HTR-8/SVneo (cell line): ENCODE results near the gene AOAH.

Experiments
- DNase-seq: peaks from one replicate; pipeline ENCODE4 v3.0.0; 2011; ENCODE audit warnings: low spot score, mixed read lengths; ENCODE audit not compliant: insufficient read length
- FAIRE-seq: peaks from 2 replicates; lab custom pipeline; 2011; peaks lifted over from hg19 to GRCh38; lab: Jason Lieb, UNC

The AOAH gene

DNA sequence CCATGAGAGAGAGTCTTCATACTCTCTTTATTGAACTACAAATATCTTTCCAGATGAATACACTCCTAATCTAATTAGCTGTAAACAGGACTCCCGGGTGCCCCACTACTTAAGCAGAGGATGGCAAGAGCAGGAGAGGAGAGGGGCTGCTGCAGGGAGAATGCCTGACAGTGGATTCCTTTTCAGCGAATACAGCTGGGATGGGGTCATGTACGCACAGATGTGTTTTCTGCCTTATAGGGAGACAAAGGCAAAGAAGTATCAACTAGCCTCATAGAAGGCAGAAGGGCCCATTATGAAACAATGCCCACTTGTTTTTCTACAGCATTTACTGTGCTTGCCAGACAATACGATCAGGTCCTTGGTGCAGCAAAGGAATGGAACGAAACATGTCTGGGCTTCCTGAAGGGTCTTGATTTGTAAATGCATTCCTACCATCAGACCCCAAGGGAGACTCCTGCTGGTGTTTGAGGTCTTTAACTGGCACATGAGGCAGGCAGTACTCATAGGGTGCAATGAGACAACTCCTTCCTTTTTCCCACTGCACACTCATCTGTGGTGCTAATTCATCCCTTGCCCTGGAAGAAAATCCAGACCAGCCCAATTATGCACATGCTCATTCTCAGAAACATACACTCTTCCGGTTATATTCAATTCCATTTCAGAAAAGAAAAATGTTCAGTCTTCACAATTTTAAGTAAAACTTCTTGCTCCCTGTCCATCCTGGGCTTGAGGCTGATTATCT lies 117.1 kb downstream of the AOAH start:
- no peak for DNase-seq
- FAIRE-seq = no peak

DNA sequence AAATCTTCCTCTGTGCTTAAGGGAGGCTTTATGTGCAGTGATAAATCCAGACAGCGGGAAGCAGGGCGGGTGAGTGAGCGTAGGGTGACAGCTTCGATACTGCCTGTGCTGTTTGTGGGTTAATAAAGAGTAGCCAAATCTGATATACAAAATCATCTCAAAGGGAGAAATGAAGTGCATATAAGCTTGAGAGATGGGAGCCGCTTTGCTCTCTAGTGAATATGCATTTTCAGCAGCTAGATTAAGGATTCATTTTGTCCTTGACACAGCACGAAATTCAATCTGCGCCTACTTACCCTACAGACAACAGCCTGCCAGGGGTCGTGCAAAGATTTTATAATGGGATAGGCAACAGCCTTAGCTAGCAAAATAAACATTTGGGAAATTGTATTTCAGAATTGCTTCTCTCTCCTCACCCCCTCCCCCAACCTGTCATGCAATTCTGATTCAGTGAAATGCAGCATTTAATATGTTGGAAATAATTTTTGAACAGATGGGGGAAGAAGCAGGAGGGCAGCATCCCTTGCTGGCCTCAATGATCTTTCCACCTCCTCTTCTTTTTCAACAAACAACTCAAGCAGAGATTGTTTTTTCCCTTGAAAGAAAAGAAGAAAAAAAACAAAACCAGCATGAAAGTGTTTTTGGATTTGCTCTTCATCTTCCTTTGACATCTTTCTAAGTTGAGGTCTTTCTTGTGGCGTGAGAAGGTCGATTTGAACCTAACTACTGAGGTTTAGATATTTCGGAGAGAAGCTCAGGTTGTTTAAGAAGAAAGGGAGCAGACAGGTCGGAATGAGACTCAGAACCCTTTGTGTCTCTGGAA lies 117.9 kb downstream of the AOAH start:
- FAIRE-seq = no peak
- DNase-seq = no peak

DNA sequence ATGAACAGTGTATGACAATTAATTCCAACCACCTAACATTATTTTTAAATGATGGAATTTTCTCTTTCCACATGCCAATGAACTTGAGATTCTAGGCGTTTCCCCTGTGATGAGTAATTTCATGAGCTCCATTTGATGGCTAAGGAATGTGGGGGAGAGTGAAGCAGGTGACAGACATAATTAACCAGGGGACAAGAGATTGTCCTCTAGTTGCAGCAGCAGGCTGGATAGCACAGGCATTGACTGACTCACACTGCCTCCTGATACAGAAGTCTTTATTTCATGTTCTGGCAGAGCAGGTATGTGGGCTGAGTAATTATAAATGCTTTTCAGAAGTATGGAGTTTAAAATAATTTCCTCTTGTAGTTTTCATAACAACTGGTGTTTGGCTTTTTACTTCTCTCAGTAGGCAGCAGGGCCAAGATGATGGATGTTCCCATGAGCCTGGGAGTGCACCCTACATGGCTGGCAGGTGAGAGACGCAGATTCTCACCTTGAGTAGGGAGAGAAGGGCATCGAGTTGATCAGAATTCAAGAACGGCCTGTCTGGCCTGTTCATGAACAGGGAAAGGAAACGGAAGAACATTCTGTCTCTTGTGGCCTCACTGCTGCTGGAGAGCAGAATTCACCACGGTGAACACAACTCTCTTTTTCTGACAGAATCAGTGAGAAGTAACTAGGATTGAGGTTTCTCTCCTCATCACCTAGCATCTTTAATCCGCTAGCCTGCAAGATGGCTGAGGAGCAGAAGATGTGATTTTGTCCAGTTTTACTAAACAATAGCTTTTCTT lies 118.8 kb downstream of the AOAH start:
- DNase-seq (no peak), FAIRE-seq (no peak)

DNA sequence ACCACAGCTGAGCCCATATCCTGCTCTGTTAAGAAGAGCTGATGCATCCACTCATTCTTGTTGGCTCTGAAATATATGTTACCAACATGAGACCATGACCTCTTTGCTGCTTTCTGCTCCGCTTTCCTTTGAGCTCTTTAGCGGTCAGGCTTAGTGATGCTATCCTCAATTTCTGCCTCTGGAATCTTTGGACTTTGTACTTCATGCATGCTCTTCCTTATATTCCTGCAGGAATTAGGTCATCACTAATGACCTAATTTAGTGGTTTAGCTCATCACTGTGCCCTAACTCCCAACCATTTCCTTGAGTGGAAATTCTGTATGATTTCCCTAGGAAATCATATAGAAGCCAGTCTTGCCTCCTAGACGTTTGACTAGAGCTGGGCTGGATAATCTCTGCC lies 119.5 kb downstream of the AOAH start:
- FAIRE-seq = no peak

DNA sequence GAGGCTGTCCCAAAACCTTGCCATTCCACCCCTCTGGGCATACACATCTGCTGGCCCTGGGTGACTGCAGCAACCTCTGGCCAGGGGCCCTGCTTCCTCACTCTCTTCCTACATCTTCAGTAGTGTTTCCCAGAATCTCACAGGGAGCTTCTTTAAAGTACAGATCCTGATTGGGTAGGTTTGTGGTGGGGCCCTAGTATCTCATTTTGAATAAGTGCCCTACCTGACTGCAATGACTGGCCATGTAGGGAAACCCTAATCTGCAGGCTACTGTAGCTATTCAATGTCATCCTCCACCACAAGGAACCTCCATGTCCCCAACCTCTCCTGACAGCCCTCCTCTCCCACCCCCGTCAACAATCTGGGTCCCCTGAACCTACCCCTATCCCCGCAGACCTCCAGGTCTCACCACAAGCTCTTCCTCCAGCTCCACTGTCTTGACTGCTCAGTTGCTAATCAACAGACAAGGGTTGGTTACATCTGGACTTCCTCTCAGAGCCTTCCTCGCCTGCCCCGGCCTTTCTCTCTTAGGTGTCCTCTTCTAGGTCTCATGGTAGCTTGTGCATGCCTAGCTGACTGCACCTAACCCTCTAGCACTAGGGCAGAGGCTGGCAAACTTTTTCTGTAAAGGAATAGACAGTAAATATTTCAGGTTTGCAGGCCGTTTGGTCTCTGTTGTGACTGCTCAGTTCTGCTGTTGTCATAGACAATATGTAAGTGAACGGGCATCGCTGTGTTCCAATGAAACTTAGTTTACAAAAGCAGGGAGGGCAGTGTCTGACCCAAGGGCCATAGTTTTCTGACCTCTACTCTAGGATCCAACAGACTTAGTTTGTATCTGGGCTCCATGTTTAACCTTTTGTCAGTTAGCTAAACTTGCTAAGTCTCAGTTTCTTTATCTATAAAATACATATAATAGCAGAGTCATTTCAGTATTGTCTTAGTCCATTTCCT lies 121.1 kb downstream of the AOAH start:
- no peak for DNase-seq
- FAIRE-seq = no peak

More for the DNA sequence above, 119.5 kb downstream of the AOAH start:
- no peak for DNase-seq

DNA sequence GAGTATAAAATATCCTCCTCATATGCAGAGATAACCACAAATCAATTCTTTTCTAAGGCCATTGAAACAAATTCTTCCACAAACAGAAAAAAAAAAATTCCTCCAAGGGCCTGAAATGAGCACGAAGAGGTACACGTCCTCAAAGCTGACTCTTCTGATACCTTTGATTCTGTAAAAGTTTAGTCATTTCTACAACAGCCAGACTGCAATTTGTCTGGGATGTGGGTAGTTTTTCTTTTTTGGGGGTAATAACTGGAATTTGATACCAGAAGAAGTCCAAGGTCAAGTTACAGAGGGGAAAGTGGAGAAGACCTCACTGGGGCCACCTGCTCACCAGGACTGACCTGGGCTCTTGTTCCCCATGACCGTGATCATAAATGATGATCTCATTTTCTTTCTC lies 121.8 kb downstream of the AOAH start:
- DNase-seq (no peak), FAIRE-seq (no peak)

DNA sequence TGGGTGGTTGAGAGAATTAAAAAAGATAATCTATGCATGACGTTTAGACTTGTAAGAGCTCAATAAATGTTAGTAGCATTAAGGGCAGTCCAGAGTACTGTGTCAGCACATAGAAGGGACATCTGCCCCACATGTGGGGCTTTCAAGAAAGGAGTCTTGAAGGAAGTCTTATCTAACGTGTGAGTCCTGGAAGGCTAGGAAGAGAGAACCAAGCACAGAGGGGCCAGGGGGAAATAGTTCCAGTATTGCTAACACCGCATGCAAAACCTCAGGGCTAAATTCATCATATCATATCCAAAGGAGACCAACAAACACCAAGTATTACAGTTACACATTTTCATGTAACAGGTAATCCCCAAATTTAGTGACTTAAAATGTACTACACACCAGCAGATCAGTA lies 122.7 kb downstream of the AOAH start:
- DNase-seq (no peak), FAIRE-seq (no peak)

DNA sequence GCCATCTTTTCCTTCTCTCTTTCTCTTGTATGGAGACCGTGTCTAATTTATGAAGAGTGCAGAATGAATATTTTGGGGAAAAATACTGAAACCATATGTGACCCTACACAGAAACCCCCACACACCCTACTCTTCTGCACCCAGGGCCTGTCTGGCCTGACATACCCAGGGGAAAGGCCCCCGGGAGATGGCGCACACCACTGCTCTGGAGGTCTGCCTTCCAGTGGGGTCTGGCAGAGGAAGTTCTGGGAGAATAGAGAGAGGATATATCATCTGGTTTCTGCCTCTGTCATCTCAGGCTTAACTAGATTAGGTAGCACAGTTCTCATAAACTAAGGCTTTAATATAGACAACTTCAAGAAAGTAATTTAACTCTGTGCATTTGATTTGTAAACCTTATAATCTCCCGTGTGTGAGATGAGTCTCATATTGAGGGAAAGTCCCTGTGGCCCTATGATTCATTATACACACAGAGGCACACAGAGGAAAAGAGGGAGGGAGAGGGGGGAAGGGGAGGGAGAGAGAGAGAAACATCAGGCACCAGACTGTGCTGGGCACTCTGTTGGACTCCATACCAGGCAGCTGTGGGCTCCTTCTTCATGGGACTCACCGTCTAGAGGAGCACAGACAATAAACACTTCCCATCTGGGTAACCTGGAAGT lies 123.3 kb downstream of the AOAH start:
- DNase-seq (peak; percentile 32), FAIRE-seq (no peak)

DNA sequence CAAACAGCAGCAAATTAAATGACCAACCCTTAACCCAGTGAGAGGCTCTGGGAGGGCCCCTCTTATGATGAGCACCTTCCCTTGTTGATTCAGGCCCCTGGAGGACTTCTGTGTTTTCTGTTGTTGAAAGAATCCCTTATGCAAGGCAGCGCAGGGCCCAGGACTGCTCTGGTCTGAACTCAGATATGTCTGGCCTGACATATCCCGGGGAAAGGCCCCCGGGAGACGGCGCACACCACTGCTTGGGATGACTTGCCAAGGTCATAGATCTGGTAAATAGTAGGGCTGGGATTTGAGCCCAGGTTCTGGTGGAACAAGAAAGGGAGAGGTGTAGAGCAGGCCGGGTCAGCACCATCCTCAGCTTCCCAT lies 124.0 kb downstream of the AOAH start:
- DNase-seq (no peak), FAIRE-seq (no peak)

DNA sequence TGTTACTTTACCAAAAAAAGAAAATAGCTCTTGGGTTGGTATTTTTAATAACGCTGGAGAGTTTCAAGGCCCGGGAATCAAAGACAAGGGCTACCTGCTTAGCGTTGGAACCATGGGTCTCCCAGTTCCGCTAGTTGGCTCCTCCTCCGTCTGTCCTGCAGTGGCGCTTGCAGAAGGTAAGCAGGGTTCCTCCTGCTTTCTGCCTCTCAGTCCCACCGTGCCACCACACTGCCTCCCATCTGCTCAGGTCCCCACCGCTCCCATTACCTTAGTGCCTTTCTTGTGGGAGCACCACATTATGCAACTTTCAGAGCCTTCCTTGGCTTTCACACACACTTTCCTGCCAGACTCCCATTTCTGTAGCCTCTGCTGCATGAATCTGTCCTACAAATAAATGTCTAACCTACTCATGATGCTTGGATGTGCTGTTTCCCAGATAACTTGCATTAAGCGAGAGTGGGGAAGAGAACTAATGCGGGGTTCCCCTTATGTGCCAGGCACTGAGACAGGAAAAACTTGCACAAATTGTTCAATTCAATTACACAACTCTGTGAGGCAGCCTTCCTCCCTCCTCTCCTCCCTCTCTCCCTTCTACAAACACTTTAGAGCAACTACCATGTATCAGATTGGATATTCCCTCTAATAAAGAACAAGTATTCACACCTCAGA lies 124.5 kb downstream of the AOAH start:
- no peak for FAIRE-seq
- no peak for DNase-seq

DNA sequence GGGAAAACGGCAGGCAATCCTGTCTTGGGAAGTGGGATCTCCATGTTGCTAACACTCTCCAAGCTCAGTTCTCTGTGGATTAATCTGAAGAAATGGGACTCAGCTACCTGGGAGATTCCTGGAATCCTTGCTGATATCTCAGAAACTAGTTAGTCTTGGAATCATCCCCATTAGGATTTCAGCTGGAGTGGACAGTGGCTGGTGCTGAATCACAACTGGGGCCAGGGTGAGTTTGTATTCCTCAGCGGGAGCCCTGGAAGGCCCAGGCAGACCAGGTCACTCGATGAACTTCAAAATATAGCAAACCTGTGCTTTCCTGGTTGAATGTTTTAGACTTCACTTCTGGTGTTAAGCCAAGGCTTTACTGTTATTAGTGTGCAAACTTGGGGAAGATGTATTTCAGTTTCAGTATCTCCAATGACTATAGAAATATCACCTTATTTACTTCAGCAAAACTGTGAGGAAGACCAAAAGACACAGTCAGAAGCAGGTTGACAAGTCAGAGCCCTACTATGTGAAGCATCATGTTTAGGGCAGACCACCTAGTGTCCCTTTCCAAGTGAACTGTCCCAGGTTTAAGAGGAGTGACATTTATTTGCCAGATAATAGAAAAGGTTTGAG lies 126.1 kb downstream of the AOAH start:
- FAIRE-seq (no peak), DNase-seq (no peak)

DNA sequence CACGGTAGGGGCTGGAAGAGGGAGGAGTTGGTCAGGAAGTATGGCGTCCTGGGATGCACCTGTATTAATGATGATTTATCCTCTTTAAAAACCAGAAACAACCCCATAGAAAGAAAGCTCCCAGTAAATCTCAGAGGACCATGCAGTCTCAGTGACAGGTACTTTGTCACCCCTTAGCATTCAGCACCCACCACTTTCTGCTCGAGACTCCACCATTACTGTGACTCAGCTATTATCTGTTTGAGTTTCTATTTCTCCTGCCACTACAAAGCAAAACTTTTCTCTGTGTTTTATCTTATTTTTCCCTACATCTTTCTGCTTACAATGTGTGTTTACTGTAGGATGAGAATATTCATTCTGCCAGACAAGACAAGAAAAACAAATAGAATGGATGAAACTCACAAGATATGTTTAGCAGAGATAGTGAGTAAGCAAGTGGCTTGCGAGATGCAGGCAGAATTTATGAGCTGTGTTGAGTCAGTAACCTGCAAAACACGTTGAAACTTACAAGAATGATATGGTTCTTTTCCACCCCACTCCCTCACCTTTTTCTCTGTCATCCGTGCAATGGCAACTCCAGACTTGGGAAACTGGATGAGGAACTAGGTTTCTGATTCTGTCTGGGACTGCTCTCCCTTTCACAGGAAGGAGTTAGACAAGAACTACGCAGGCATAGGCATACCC lies 127.1 kb downstream of the AOAH start:
- no peak for FAIRE-seq

DNA sequence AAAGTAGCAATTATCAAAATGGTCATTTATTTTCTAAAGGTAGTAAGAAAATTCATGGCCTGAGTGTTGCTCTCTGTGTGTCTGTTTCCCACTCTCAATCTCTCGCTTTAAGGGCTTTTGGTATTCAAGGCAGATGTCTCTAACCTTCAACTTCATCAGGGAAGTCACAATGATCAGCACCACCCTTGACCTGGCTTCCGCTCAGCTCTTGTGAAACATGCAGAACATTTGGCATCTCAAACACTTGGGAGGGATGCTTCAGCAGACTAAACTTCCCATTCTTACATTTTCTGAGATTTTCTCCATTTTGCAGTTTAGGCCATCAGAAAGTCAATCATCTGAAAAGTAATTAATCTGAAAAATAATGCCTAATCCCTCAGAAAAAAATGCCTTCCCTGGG lies 129.8 kb downstream of the AOAH start:
- DNase-seq (no peak), FAIRE-seq (no peak)

More for the DNA sequence above, 127.1 kb downstream of the AOAH start:
- no peak for DNase-seq

DNA sequence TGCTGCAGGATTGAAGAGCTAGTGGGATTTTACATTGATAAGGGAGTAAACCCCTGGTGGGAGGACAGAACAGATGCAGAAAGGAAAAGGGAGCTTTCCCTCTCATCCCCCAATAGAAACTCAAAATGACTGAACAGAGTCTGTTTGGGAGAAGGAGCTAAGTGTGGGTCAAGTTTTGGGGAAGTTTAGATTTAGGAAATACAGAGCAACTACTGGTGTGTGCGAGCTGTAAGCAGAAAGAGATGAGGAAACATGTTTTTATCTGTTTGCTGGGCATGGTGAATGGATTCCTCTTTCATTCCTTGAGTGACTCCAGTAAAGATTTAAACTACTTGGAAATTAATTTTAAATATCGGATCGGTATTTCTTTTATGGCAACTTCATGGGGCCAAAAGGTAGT lies 132.7 kb downstream of the AOAH start:
- FAIRE-seq (no peak), DNase-seq (no peak)

DNA sequence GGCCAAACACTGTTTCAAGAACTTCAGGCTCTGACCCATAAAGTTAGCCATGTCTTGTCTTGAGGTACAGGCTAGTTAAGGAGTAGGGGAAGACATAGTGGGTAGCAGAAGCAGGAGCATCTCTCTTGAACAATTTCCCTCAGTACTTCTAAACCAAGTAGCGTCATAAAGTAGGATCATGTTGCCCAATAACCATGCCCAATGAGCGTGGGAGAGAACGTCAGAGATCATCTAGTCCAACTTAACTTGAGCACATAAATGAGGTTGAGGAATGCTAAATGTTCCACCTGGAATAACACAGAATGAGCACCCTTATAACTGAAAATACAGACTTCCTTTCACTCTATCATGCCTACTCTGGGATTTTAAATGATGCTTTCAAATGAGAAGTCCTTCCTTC lies 134.9 kb downstream of the AOAH start:
- FAIRE-seq = no peak
- DNase-seq = no peak

DNA sequence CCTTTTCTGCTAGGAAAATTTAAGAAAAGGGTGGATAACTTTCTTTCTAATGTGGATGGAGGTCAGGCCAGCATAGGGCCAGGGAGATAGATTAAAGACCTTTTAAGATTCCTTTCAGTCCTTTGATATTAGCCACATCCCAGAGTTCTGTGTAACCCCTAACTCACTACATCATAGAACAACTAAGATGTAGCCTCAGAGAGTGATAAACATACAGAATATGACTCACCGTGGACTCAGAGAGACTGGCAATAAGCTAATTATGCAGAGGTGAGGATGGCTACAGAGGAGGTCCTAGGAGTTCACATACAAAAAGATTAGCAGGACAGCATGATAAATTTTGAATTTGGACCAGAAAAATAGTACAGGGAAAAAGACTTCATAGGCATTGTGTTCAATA lies 141.0 kb downstream of the AOAH start:
- DNase-seq (no peak), FAIRE-seq (no peak)

DNA sequence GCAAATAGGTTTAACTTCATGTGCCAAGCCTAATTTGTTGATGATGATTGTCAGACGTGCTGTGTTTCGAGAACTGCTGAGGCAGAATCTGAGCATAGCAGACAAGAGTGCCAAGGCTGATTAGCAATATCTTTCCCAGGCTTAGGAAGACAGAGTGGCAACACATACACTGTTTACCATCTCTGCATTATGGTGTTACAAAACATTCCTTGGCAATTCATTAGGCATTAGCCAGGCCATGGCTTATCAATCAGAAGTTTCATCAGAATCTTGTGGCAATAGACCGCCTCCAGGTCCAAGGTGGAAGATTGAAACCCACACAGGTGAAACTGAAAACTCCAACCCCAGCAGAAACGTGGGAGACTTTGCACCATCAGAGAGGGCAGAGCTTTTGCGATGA lies 148.5 kb downstream of the AOAH start:
- FAIRE-seq = no peak
- DNase-seq = no peak

DNA sequence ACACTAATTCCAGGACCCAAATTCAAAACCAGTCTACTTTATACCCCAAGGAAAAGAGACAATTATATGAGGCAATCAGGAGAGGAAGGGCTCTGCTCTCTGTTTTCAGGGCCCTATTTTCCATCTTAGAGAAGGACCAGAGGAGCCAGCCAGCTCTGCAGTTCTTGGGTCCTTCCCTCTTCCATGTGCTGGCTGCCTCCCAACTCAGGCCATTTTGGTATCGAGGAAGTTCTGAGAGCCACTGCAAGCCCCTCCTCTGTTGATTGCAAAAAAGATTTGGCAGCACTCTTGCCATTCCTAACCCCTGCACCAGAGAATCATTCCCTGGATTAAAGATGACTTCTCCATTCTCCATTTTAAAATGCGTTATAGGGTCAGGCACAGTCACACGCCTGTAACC lies 151.2 kb downstream of the AOAH start:
- no peak for DNase-seq
- no peak for FAIRE-seq
